ENCODE results near the gene APOA5. TPM values are rescaled to one million over a fixed set of nuclear protein-coding genes. Genes with fewer than 3 reads are reported as not detected.
"Not testable (repeated sequence)": the region's sequence is repeated elsewhere in the genome, so short reads cannot be mapped to it uniquely, and the experiment has no call there.

The APOA5 gene
- polyA plus RNA-seq, 1 experiment = not detected

DNA sequence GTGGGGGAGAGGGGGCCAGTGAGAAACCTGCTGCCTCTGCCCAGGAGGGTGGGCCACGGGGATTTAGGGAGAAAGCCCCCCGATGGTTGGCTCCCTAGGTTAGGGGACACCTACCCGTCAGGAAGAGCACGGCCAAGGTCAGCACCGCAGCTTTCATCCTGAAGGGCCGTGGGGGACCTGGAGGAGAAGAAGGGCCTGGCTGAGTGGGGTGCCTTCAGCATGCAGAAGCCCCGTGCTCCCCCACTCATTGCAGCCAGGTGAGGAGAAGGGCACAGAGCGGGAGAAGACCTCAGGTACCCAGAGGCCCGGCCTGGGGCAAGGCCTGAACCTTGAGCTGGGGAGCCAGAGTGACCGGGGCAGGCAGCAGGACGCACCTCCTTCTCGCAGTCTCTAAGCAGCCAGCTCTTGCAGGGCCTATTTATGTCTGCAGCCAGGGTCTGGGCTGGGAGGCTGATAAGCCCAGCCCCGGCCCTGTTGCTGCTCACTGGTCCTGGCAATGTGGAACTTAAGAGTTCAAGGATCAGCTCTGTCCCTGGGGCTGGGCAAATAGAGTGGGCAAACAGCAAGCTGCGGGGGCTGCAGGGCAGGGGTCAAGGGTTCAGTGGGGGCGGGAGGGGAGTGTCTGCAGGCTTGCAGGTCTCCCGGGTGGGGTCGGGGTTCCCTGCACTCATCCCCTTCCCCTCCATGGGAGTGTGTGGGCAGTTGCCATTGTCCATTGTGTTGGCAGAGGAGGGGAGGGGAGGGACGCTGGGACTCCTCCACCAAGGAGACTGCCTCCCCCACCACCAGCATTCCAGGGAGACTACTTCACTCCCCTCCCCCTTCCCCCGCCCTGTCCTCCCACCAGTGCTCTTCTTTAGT is 45.8 kb upstream of the APOA5 start, which contains the start of gene APOA1:
Gene APOA1, minus strand, starts transcription at position 392 of the 861 bp plus-strand sequence. Its CDS starts 235 bp downstream, at position 157.
- TF ChIP-seq, protein P1, sequence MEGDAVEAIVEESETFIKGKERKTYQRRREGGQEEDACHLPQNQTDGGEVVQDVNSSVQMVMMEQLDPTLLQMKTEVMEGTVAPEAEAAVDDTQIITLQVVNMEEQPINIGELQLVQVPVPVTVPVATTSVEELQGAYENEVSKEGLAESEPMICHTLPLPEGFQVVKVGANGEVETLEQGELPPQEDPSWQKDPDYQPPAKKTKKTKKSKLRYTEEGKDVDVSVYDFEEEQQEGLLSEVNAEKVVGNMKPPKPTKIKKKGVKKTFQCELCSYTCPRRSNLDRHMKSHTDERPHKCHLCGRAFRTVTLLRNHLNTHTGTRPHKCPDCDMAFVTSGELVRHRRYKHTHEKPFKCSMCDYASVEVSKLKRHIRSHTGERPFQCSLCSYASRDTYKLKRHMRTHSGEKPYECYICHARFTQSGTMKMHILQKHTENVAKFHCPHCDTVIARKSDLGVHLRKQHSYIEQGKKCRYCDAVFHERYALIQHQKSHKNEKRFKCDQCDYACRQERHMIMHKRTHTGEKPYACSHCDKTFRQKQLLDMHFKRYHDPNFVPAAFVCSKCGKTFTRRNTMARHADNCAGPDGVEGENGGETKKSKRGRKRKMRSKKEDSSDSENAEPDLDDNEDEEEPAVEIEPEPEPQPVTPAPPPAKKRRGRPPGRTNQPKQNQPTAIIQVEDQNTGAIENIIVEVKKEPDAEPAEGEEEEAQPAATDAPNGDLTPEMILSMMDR (IDR thresholded peaks at IDR 0.05; ENCODE audit: low read depth, low read length) = no peak
- DNase-seq (ENCODE audit: low read depth, low spot score) = no peak

DNA sequence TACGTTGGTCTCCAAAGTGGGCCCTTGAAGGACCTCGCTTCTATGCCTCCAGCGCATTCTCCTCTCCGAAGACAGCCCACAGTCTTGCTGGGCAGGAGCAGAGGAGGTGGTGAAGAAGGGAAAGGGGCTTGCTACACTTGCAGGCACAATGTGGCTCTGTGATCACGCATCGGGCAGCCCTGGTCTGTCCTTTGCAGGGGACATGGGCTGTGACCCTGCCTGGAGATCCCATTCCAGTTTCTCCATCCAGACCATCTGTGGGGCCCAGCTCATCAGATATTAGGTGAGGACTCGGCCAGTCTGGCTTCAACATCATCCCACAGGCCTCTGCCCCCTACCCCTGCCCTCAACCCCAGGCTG is 44.9 kb upstream of the APOA5 start:
- CTCF ChIA-PET = interaction anchor here (0.7 to 5.3 kb wide), 18 partner anchors 9 to 336 kb away, joined by 3 to 138 read pairs (median 6); partner anchors contain the start of genes APOA5 and ZPR1
- no peaks in the 10 kb centered on the region for H3K9me3 ChIP-seq (ENCODE audit: control insufficient read depth, insufficient read depth, low read length)
- H3K27me3 ChIP-seq (ENCODE audit: control insufficient read depth, insufficient read depth, low read length) = no peaks in the 10 kb centered on the region
- no peak overlapping the region for H3K4me3 ChIP-seq (ENCODE audit: low read depth, low read length)
- POLR2A ChIA-PET = interaction anchor here (1.2 to 1.8 kb wide), 3 partner anchors 49 to 262 kb away, joined by 3 to 8 read pairs (median 4); partner anchors contain the start of gene ZPR1
- no peak for DNase-seq (ENCODE audit: low read depth, low spot score)
- TF ChIP-seq, protein P1 (IDR thresholded peaks at IDR 0.05; ENCODE audit: low read depth, low read length) = no peak
- no peak overlapping the region for H3K27ac ChIP-seq (ENCODE audit: low read depth, low read length)

More for the DNA sequence above, 45.8 kb upstream of the APOA5 start, which contains the start of gene APOA1:
- H3K9me3 ChIP-seq (ENCODE audit: control insufficient read depth, insufficient read depth, low read length) = no peaks in the 10 kb centered on the region
- POLR2A ChIA-PET = no interaction called here
- H3K4me3 ChIP-seq (ENCODE audit: low read depth, low read length) = no peak within 1 kb of the TSS
- H3K27ac ChIP-seq (ENCODE audit: low read depth, low read length) = no peak within 1 kb of the TSS
- no peaks in the 10 kb centered on the region for H3K27me3 ChIP-seq (ENCODE audit: control insufficient read depth, insufficient read depth, low read length)
- CTCF ChIA-PET = interaction anchor here (0.6 to 5.3 kb wide), 5 partner anchors 15 to 90 kb away, joined by 3 to 138 read pairs (median 8); partner anchors contain the start of gene APOA5

DNA sequence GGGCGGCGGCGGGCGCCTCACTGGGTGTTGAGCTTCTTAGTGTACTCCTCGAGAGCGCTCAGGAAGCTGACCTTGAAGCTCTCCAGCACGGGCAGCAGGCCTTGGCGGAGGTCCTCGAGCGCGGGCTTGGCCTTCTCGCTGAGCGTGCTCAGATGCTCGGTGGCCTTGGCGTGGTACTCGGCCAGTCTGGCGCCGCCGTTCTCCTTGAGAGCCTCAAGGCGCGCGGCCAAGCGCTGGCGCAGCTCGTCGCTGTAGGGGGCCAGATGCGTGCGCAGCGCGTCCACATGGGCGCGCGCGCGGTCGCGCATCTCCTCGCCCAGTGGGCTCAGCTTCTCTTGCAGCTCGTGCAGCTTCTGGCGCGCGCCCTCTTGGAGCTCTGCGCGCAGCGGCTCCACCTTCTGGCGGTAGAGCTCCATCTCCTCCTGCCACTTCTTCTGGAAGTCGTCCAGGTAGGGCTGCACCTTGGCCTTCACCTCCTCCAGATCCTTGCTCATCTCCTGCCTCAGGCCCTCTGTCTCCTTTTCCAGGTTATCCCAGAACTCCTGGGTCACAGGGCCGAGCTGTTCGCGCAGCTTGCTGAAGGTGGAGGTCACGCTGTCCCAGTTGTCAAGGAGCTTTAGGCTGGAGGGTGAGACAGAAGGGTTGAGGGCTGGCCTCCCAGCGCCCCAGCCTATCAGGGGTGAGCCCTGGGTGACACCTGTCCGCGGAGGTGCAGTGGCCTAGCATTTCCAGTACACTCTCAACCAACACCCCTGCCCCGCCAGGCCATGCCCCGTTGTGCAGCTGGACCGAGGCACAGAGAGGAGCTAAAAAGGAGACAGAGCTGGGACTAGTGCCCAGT is 44.3 kb upstream of the APOA5 start:
- H3K27ac ChIP-seq (ENCODE audit: low read depth, low read length) = peak overlapping the region; percentile 21
- peak; percentile 87 for DNase-seq (ENCODE audit: low read depth, low spot score)
- H3K4me3 ChIP-seq (ENCODE audit: low read depth, low read length) = peak overlapping the region; percentile 55
- TF ChIP-seq, protein P1 (IDR thresholded peaks at IDR 0.05; ENCODE audit: low read depth, low read length) = peak; percentile 69
- POLR2A ChIA-PET = interaction anchor here (0.8 to 1.8 kb wide), 7 partner anchors 15 to 263 kb away, joined by 3 to 8 read pairs (median 3); partner anchors contain the start of gene ZPR1
- CTCF ChIA-PET = interaction anchor here (0.6 to 5.3 kb wide), 31 partner anchors 10 to 1524 kb away, joined by 3 to 138 read pairs (median 4); partner anchors contain the start of genes APOA4, APOA5, UBE4A and ZPR1
- H3K9me3 ChIP-seq (ENCODE audit: control insufficient read depth, insufficient read depth, low read length) = no peaks in the 10 kb centered on the region
- H3K27me3 ChIP-seq (ENCODE audit: control insufficient read depth, insufficient read depth, low read length) = no peaks in the 10 kb centered on the region

DNA sequence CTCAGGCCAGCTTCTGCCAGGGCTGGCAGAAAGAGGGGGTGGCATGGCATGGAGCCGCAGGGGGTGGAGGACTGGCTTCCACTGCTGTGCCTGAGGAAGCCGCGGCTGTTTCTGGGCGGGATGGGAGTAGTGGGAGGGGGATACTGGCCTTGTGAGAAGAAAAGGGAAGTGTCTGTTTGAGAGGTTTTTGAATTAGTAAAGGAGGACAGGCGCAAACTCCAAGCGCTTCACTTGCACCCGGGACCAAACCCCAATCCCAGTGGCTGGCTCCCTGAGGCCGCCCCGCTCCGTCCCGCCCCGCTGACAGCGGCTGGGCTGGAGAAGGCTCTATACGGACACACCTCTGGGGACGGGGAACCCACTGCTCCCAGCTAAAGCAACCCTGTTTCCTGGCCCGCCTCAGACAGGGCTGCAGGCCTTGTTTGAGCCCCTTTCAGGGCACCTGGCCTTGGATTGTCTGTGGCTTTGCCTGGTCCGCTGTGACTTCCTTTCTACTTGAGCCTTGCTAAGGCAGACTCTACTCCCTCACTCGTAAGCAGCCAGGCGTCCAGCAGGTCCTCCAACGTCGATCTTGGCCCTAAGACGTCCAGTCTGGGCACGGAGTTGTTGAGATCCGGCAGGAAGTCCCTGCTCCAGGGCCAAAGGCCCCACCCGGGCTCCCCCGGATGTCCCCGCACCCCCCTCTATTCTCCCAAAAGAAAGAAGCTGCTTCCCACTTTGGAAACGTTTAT is 43.5 kb upstream of the APOA5 start:
- CTCF ChIA-PET = interaction anchor here (0.6 to 5.3 kb wide), 28 partner anchors 10 to 1524 kb away, joined by 3 to 138 read pairs (median 5); partner anchors contain the start of genes APOA4, APOA5, UBE4A and ZPR1
- TF ChIP-seq, protein P1 (IDR thresholded peaks at IDR 0.05; ENCODE audit: low read depth, low read length) = no peak
- H3K27ac ChIP-seq (ENCODE audit: low read depth, low read length) = peak overlapping the region; percentile 21
- H3K27me3 ChIP-seq (ENCODE audit: control insufficient read depth, insufficient read depth, low read length) = no peaks in the 10 kb centered on the region
- peak overlapping the region; percentile 13 for H3K4me3 ChIP-seq (ENCODE audit: low read depth, low read length)
- DNase-seq (ENCODE audit: low read depth, low spot score) = no peak
- POLR2A ChIA-PET = interaction anchor here (0.8 to 1.8 kb wide), 7 partner anchors 15 to 264 kb away, joined by 3 to 8 read pairs (median 3); partner anchors contain the start of gene ZPR1
- H3K9me3 ChIP-seq (ENCODE audit: control insufficient read depth, insufficient read depth, low read length) = no peaks in the 10 kb centered on the region

DNA sequence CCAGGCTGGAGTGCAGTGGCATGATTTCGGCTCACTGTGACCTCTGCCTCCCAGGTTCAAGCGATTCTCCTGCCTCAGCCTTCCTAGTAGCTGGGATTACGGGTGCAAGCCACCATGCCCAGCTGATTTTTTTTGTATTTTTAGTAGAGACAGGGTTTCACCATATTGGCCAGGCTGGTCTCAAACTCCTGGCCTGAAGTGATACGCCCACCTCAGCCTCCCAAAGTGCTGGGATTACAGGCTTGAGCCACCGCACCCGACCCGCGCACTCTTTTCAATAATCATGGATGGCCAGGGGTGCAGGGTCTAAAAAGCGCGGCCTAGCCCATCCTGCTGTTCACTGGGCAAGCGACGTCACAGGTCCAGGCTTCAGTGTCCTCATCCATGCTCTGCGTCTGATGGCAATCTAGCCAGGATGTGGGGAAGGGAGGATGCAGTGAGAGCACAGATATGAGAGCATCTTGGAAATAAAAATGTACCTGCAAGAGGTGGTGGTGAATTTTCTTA is 42.9 kb upstream of the APOA5 start:
- DNase-seq (ENCODE audit: low read depth, low spot score); H3K27me3 ChIP-seq (ENCODE audit: control insufficient read depth, insufficient read depth, low read length); H3K27ac ChIP-seq (ENCODE audit: low read depth, low read length); H3K9me3 ChIP-seq (ENCODE audit: control insufficient read depth, insufficient read depth, low read length); POLR2A ChIA-PET; H3K4me3 ChIP-seq (ENCODE audit: low read depth, low read length): not testable (repeated sequence)
- CTCF ChIA-PET = interaction anchor here (1.4 to 5.3 kb wide), 3 partner anchors 27 to 272 kb away, joined by 5 to 138 read pairs (median 21); partner anchors contain the start of gene APOA5

Measured in AG04450 (cell line).